Stimulated activated CD4-positive, alpha-beta T cell treated with anti-CD3 and anti-CD28 coated beads, Interleukin-4, amount 100 ng/mL, for 48 hours (primary cell): Measurements from ENCODE around the gene MRPS18B.
"Not testable (repeated sequence)": the region's sequence is repeated elsewhere in the genome, so short reads cannot be mapped to it uniquely, and the experiment has no call there.

Experiments
- DNase-seq, 2 donors: peaks; one replicate each; pipeline ENCODE4 v3.0.0-alpha.2; 2020; ENCODE audit warnings: low read depth in 2 of 2

Gene MRPS18B

GRCh38 chr6:30641048-30641447, 23.4 kb downstream of the MRPS18B start:
- no peak for DNase-seq

- DNase-seq = no peak
These were observed 26.0 kb downstream of the MRPS18B start for GRCh38 chr6:30643656-30644055.

GRCh38 chr6:30644769-30645168, 27.1 kb downstream of the MRPS18B start:
- no peak for DNase-seq

- DNase-seq = no peak
These were observed 28.3 kb downstream of the MRPS18B start for GRCh38 chr6:30645989-30646388.

- DNase-seq = peak; percentile 83 to 86
These were observed 29.0 kb downstream of the MRPS18B start, which contains the start of gene C6orf136 for GRCh38 chr6:30646450-30647241. Gene C6orf136, plus strand, starts transcription at chr6:30647133. Its CDS starts 99 bp downstream, at chr6:30647232.

- peak; percentile 67 to 75 for DNase-seq
These were observed 29.8 kb downstream of the MRPS18B start for GRCh38 chr6:30647242-30648116.

- DNase-seq = no peak
These were observed 33.5 kb downstream of the MRPS18B start for GRCh38 chr6:30651143-30651542.

- DNase-seq = no peak
These were observed 37.4 kb downstream of the MRPS18B start for GRCh38 chr6:30654798-30655742.

GRCh38 chr6:30655743-30656094, 38.1 kb downstream of the MRPS18B start:
- DNase-seq = no peak

GRCh38 chr6:30656513-30656912, 38.9 kb downstream of the MRPS18B start:
- DNase-seq = no peak

- DNase-seq = no peak
These were observed 39.8 kb downstream of the MRPS18B start for GRCh38 chr6:30657454-30657853.

- not testable (repeated sequence) for DNase-seq
These were observed 40.3 kb downstream of the MRPS18B start for GRCh38 chr6:30657922-30658321.

GRCh38 chr6:30664994-30665767, 47.5 kb downstream of the MRPS18B start:
- DNase-seq = no peak

- not testable (repeated sequence) for DNase-seq
These were observed 48.7 kb downstream of the MRPS18B start for GRCh38 chr6:30666300-30666699.

GRCh38 chr6:30670760-30671527, 53.3 kb downstream of the MRPS18B start:
- DNase-seq = no peak

GRCh38 chr6:30672445-30673253, 55.0 kb downstream of the MRPS18B start, which contains the start of gene DHX16:
Gene DHX16, minus strand, starts transcription at chr6:30673006. Its CDS starts 165 bp downstream, at chr6:30672841.
- peak; percentile 82 to 91 for DNase-seq
